ENCODE data around the gene MRPL20.
"Not testable (repeated sequence)": the region's sequence is repeated elsewhere in the genome, so short reads cannot be mapped to it uniquely, and the experiment has no call there.

MRPL20 gene

DNA sequence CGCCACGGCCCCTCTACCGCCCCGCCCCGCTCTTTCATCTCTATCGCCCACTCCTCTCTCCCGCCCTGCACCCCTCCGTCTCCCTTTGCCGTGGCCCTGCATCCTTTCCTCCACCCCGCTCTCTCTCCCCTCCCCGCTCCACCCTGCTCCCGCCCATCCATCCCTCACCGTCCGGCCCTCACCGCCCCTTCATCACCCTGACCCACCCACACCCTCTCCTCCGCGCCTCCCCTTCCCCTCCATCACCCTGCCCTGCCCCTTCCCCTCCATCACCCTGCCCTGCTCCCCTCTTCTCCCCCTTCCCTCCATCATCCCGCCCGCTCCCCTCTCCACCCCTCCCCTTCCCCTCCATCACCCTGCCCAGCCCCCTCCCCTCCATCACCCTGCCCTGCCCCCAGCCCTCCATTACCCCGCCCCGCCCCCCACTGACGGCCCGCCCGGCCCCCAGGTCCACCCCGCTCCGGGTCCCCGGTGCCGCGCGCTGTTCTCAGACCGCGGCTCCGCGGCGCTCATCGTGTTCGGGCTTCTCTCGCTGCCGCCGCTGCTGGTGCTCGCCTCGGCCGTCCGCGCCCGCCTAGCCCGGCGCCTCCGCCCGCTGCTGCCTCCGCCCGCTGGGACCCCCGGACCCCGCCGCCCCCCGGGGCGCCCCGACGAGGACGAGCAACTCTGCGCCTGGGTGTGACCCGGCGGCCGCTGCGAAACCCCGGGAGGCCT is 20.2 kb upstream of the MRPL20 start:
- no peak for DNase-seq (ENCODE audit: low read depth in 2 of 3, low spot score in 2 of 3)

DNA sequence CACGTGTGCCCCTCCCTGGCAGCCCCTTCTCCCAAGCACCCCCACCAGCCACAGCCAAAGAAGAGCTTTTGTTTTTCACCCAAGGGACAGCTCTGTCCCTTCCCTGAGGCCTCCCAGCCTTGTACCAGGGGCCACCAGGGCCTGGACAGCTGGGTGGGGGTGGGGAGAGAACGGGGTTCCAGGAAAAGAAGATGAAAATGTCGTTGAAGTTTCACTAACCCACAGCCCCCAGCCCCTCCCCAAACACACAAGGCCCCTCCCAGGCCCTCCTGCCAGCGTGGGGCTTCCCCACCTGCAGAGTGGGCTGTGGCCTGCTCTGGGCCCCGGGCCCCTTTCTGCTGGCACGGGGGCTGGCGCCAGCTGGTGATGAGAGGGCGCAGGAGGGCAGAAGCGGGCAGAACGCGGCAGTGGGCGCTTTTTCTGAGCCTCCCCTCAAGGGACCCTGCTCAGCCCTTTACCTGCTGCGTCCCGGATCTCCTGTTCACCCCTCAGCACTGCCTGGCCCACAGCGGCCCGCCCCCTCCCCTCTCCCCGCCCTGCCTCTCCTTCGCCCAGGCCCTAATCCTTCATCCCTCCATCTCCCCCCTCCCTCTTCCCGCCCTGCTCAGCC is 19.5 kb upstream of the MRPL20 start:
- DNase-seq (ENCODE audit: low read depth in 2 of 3, low spot score in 2 of 3): no peak

DNA sequence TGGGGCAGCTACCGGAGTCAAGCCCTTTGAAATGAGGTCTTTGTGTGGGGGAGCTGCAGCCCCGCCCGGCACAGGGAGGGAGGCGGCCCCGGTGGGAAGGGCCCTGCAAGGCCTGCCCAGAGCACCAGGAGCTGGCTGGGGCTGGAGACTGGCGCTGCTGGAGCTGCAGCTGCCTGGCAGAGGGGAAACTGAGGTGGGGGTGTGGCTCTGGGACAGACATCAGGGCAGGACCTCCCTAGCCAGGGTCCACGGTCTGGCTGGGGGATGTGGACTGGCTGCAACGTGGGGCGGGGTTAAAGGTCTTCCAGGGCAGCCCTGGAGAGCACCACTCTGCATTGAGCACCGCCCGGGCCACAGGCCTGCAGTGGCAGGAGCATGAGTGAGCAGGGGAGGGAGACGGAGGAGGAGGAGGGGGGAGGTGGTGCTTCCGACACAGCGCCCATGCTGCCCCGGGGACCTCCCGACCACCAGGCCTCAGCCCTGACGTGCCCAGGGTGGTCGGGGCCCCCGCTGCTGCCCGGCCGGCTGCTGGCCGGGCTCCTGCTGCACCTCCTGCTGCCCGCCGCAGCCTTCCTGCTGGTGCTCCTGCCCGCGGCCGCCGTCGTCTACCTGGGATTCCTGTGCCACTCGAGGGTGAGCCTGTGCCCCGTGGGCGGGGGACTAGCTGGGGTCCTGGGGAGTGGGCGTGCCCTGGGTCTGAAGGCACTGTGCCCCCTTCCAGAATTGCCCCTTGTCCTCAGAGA is 18.8 kb upstream of the MRPL20 start:
- DNase-seq (ENCODE audit: low read depth in 2 of 3, low spot score in 2 of 3): no peak

DNA sequence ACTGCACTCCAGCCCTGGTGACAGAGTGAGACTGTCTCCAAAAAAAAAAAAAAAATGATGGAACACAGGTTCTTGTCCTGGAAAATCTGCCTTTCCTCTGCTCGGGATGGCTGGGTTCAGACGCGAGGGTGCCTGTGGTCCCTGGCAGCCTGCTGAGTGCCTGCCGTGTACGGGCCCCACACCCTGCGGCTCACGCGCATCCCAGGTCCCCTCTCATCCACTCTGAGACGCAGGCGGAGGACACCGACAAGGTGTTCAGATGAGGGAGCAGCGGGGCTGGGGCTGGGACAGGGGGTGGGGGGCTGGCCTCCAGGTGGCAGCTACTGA is 18.3 kb upstream of the MRPL20 start:
- DNase-seq (ENCODE audit: low read depth in 2 of 3, low spot score in 2 of 3): no peak

DNA sequence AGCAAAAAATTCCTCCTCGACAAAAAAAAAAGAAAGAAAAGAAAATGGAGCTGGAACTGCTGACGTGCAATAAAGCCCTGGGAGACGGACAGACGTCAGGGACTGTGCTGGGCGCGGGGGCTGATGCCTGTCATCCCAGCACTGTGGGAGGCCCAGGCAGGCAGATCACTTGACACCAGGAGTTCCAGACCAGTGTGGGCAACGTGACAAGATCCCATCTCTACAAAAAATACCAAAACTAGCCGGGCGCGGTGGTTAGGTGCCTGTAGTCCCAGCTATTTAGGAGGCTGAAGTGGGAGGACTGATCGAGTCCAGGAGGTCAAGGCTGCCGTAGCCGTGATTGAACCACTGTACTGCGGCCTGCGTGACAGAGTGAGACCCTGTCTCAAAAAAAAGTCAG is 17.6 kb upstream of the MRPL20 start:
- DNase-seq (ENCODE audit: low read depth in 2 of 3, low spot score in 2 of 3): no peak

DNA sequence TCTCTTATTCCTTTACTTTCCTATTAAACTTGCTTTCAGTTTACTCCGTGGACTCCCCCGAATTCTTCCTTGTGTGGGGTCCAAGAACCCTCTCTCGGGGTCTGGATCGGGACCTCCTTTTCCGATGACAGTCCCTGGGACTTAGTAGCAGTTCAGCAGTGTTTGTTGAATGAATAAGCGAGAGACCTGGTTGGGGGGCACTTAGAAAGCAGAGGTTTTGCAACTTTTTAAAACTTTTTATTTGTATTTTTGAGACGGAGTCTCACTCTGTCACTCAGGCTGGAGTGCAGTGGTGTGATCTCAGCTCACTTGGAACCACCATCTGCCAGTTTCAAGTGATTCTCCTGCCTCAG is 16.1 kb upstream of the MRPL20 start:
- DNase-seq (ENCODE audit: low read depth in 2 of 3, low spot score in 2 of 3): no peak

DNA sequence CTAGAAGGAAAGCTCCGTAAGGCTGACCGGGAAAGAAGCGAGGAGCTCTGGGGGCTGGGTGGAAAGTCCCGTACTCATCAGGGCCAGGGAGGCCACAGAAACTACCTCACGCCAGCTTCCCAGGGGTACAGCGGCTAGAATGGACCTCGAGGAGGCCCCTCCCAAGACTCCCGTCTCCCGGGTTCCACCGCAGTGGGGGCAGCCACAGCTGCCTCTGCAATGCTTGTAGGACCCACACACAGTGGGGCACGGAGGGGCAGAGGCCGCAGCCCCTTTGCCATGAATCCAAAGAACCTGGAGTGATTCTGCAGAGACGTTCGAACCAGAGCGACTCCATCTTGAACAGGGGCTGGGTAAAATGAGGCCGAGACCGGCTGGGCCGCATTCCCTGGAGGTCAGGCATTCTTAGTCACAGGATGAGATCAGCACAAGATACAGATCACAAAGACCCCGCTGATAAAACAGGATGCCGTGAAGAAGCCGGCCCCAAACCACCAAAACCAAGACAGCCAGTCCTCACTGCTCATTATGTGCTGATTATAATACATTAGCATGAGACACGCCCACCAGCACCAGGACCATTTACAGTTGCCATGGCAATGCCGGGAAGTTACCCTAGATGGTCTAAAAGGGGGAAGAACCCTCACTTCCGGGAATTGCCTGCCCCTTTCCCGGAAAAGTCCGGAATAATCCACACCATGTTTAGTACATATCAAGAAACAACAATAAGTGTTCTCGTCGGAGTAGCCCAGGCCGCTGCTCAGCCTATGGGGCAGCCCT is 15.6 kb upstream of the MRPL20 start:
- DNase-seq (ENCODE audit: low read depth in 2 of 3, low spot score in 2 of 3): no peak

DNA sequence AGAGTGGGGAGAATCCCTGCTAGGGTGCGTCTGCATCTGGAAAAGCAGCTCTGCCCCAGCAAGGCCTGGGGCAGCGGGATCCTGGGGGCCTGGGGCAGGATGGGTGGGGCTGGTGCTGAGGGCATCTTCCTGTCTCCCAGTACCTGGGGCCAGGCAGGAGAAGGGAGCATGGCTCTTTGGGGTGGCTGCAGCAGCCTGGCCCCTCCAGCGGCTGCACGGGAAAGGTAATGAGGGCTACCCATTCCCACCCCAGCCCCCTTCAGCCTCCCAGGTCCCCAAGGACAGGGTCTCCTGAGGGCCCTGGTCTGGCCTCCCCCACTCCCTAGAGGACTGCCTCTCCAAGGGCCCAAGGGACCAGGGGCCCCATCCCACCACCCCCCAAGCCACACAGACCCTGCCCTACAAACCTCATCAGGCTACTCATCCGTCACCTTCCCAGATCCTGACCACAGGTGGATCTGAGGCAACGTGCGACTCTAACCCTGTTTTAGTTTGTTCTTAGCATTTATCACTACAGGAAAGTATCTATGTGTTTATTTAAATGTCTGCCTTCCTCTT is 14.9 kb upstream of the MRPL20 start:
- DNase-seq (ENCODE audit: low read depth in 2 of 3, low spot score in 2 of 3): no peak

DNA sequence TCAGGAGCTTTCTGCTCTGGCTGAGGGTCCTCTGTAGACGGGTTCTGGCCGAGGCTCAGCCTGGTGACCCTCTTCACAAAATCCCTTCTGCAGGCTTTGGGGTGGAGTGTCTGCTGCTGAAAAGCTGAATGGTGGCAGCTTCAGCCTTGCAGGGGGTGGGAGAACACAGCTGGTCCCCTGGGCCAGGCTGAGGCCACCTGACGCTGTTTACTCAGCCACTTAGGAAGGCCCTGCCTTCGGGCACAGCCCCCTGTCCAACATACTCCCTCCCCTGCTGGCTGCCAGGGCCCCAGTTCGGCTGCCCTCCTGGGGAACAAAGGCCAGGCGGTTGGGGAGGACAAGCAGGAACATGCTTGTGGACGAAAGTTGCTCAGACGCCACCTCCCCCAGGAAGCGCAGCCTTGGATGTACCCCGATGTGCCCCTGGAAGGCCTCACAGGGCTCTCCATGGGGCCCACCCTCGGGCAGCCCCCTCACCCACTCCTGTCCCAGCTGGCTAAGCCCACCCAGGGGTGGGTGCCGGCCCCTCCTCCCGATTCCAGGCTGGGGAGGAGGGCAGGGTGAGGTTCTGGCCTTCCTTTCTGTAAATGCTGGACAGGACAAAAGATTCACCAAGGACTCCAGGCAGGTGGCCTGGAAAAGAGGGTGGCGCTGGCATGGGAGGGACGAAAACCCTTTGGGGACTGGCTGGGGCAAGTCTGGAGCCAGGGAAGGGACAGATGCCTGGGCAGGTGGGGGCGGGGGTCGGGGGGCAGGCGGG is 14.2 kb upstream of the MRPL20 start, which contains the start of gene ANKRD65:
Gene ANKRD65 (minus strand): TSS at position 130 of the 760 bp plus-strand sequence. CDS start 271 bp downstream, outside the sequence.
- no peak for DNase-seq (ENCODE audit: low read depth in 2 of 3, low spot score in 2 of 3)

DNA sequence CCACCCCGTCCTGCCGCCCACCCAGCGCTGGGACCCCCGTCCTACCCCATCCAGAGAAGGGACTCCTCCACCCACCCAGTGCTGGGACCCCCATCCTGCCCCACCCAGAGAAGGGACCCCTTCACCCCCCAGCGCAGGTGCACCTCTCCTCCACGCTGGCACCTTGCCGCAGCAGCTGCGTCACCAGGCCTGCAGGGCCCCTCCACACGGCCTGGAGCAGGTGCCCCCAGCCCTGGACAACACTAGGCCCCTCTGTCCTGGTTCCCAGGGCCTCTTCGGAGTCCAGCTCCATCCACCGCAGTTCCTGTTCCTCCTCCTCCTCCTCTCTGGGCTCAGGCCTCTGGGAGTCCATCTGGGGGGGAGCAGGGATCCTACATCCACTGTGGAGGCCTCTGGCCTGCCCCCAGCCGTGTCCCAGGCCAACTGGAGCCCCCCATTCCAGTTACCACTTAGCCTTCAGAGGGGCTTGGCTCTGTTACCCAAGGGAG is 13.6 kb upstream of the MRPL20 start:
- DNase-seq (ENCODE audit: low read depth in 2 of 3, low spot score in 2 of 3): no peak

DNA sequence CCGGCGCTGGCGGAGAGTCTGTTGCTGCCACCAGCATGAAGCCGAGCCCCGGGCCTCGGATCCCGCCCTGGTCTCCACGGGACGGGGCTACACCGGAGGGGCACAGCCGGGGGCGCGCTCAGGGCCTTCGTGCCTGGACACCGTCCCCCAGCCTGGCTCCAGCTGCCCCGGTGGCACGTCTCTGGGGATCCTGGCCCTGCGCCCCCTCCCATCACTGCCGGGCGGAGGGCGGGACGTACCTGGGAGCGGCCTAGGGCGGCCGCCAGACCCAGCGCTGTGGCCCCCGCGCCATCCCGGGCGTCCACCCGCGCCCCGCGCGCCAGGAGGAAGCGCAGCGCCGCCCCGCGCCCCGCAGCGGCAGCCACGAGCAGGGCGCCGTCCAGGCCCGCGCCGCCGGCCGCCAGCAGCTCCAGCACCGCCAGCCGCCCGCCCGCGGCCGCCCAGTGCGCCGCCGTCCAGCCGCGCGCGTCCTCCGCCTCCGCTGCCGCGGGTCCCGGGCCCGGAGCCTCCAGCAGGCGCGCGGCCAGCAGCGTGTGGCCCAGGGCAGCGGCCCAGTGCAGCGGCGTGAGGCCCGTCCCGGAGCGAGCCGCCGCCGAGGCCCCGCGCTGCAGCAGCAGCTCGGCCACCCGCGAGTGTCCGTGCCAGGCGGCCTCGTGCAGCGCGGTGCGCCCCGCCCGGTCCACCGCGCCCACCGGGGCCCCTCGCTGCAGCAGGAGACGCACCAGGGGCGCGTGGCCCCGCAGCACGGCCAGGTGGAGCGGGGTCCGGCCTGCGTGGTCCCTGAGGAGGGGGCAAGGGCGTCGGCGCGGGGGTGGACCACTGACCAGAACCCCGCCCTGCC is 12.9 kb upstream of the MRPL20 start:
- no peak for DNase-seq (ENCODE audit: low read depth in 2 of 3, low spot score in 2 of 3)

DNA sequence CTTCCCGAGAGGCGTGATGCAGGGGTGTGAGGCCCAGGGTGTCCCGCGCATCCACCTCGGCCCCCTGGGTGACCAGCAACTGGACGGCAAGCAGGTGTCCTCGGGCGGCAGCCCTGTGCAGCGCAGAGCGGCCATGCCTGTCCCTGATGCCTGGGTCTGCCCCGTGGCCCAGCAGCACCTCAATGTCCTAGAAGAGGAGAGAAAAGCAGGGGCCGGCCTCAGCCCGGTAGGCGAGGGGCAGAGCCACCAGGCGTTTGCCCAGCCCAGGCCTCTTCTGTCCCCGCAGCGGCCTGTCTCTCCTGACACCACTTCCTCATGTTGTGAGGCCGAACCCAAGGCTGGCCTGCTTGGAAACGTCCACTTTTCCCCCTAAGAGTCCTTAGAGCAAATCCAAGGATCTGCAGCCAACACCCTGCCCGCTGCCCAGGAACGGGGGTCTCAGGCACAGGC is 12.3 kb upstream of the MRPL20 start:
- DNase-seq (ENCODE audit: low read depth in 2 of 3, low spot score in 2 of 3): no peak

DNA sequence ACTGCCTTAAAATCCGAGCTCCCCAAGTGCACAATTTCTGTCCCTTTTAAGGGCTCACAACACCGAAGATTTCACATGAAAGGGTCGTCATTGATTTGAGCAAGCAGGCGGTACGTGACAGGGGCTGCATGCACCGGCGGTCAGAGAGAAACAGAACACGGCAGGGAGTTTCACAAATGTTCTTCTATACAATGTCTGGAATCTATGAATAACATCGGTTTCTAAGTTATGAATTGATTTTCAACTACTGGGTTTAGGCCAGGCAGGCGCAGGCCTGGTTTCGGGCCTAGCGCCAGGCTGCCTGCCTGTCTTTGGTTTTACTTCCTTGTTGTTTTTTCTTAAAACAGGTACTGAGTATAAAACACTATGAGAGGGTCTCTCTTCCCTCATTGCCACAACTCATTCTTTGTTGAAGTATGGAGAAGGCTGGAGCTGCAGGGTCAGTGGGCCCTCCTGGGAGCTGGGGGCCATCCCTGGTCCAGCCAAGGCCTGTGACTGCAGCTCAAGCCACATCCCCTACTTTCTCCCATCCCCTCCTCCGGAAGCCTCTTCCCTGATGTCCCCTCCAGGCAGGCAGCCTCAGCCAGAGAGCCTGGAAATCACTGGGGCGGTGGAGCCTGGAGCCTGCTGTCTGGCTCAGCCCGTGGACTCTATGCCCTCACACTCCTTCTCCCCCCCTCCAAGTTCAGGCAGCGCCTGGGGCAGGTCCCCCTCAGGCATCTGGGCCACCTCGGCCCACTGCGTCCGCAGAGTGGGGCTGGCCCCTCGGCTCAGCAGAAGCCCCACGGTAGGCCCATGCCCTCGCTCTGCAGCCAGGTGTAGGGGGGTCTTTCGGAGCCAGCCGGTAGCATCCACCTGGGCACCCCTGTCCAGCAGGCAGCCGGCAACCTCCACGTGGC is 11.6 kb upstream of the MRPL20 start:
- DNase-seq (ENCODE audit: low read depth in 2 of 3, low spot score in 2 of 3): no peak

DNA sequence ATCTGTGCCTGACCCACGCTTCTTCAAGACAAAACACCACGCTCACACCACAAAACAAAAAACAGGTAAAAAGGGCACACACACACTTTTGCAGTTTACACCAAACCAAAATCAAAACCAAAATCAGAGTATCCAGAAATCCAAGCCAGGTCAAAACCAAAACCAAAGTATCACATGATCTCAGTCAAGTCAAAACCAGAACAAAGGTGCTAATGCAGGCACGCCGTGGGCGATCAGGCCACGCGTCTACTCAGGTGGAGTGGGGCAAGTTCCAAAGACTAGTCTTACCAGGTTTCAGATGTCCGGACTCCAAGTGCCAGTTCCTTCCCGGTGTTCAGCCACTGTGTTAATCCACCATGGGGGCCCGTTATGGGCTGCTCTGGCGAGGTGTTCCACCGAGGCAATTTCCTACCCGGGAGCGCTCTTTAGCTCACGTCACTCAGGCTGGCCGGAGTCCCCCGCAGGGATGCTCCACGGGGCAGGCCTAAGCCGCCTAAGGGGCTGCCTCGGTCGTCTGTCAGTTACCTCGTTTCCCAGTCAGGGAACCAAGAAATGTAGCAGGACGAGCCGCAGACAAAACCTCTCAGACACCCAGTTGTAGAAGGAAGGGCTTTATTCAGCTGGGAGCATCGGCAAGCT is 10.9 kb upstream of the MRPL20 start:
- not testable (repeated sequence) for DNase-seq (ENCODE audit: low read depth in 2 of 3, low spot score in 2 of 3)

DNA sequence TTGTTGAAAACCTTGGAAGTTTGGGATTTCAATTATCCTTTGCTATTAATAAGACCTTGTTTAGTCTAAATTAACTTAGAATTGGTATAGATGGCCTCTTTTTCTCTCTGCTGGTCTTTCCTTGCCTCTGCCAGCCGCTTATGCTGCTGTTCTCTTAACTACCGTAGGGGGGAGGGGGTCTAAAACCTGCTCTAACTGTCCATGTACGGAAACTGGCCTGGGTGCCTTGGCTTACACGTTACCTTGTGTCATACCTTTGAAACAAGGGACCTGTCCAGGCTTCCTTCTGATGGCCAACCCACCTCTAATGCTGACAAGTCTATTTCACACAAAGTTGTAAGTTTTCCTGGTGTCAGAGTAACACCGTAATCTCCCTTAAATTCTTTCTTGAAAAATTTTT is 10.3 kb upstream of the MRPL20 start:
- DNase-seq (ENCODE audit: low read depth in 2 of 3, low spot score in 2 of 3): not testable (repeated sequence)

DNA sequence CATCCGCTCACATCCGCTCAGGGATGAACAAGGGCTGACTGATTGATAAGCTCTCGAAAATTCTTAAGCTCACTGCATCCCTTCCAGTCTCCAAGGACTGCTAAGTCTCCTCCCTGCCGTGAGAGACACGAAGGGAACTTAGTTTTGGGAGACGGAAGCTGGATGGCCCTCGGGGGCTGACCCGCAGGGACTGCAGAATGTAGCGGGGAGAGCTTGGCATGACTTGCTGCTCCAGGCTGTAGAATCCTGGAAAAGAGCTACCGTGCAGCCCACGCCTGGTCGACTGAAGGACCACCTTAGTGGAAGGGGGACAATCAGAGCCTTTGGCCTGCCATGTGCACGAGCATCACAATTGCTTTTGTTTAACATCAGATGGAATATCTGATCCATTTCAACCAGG is 8.7 kb upstream of the MRPL20 start:
- no peak for DNase-seq (ENCODE audit: low read depth in 2 of 3, low spot score in 2 of 3)

DNA sequence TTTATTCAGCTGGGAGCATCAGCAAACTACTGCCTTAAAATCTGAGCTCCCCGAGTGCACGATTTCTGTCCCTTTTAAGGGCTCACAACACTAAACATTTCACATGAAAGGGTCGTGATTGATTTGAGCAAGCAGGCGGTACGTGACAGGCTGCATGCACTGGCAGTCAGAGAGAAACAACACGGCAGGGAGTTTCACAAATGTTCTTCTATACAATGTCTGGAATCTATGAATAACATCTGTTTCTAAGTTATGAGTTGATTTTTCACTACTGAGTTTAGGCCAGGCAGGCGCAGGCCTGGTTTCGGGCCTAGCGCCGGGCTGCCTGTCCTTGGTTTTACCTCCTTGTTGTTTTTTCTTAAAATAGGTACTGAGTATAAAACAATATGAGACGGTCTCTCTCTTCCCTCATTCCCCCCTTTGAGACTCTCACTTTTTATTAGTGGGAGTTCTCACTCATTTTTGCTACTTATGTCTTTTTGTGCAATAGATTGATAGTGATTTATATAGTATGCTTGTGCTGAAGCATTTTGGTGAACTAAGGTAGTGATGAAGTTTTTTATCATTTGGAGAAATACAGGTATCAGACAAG is 5.3 kb upstream of the MRPL20 start:
- DNase-seq (ENCODE audit: low read depth in 2 of 3, low spot score in 2 of 3): not testable (repeated sequence)

DNA sequence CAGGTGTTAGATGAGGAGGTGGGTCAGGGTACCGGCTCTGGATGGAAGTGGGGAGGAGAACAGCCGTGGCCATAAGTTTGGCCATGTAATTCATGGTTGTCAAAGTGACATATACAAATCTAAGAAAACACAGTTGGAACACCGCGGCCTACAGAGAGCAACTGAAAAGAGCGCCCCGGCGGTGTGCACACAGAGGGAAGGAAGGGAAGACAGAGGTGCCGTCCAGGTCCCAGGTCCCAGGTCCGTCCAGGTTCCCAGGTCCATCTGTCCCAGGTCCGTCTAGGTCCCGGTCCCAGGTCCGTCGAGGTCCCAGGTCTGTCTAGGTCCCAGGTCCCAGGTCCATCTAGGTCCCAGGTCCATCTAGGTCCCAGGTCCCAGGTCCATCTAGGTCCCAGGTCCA is 4.5 kb upstream of the MRPL20 start:
- DNase-seq (ENCODE audit: low read depth in 2 of 3, low spot score in 2 of 3): no peak
